Measurements from ENCODE around the gene BTBD9.

GRCh38 chr6:38168126-38168525 lies 471.6 kb downstream of the BTBD9 start:
- TF ChIP-seq CTCF (IDR thresholded peaks at IDR 0.05; ENCODE audit: borderline replicate concordance, extremely low read depth, low read length, poor library complexity, severe bottlenecking) = no peak
- TF ChIP-seq EZH2 (IDR thresholded peaks at IDR 0.05; ENCODE audit: borderline replicate concordance, low read depth, low read length, severe bottlenecking) = no peak

Data from DND-41 (cell line).